Endothelial cell of umbilical vein (primary cell): ENCODE results near the gene ADIPOR2. TPM values are rescaled to one million over a fixed set of nuclear protein-coding genes. Genes with fewer than 3 reads are reported as not detected.

Source experiments
- BruUV-seq: library from RNA; stranded (reverse); fragments of 400-500 nt; replicated peaks from 2 replicates; lab custom pipeline; 2021; lab: Mats Ljungman, UMichigan
- CTCF ChIA-PET: fragments of 300-600, 350-600 bp; sonication (Branson Sonifier 250); formaldehyde crosslinking; loops from one replicate; lab custom pipeline; 2021; ENCODE audit warnings: antibody characterized with exemption, inconsistent platforms; lab: Charles Lee
- POLR2A ChIA-PET: fragments of 300-600, 350-600 bp; sonication (Branson Sonifier 250); formaldehyde crosslinking; loops from one replicate; lab custom pipeline; 2021; ENCODE audit warnings: antibody characterized with exemption, inconsistent platforms; lab: Charles Lee
- DNase-seq: peaks from one replicate; pipeline ENCODE4 v3.0.0-alpha.2; 2011; ENCODE audit warnings: low read depth, low spot score
- FAIRE-seq: peaks from 2 replicates; lab custom pipeline; 2011; peaks lifted over from hg19 to GRCh38; lab: Jason Lieb, UNC
- H2AFZ ChIP-seq: 2 replicates; pipeline ENCODE4 v1.6.0; 2012; ENCODE audit warnings: low read depth, low read length, control low read depth, inconsistent platforms
- H3K27ac ChIP-seq: 2 replicates; pipeline ENCODE4 v1.5.1; 2011; ENCODE audit warnings: low read depth, mild to moderate bottlenecking, control low read depth, low read length, moderate library complexity; ENCODE audit not compliant: insufficient read depth
- H3K27me3 ChIP-seq, 2 experiments: 2 replicates each; pipeline versions ENCODE4 v1.6.0 to v1.6.1; 2011; ENCODE audit warnings: low read length in 2 of 2, mixed read lengths in 1 of 2; ENCODE audit not compliant: control insufficient read depth in 2 of 2, insufficient read depth in 2 of 2
- H3K36me3 ChIP-seq, 2 experiments: 2 replicates in 1 of 2; 3 replicates in 1 of 2; pipeline ENCODE4 v1.5.1; 2011; ENCODE audit warnings: low read length in 2 of 2, mild to moderate bottlenecking in 1 of 2, moderate library complexity in 1 of 2; ENCODE audit not compliant: control insufficient read depth in 2 of 2, insufficient read depth in 2 of 2; ENCODE audit errors: extremely low read depth in 1 of 2
- H3K4me1 ChIP-seq: 3 replicates; pipeline ENCODE4 v1.5.1; 2011; ENCODE audit warnings: mild to moderate bottlenecking, low read length; ENCODE audit not compliant: control insufficient read depth, insufficient read depth; ENCODE audit errors: extremely low read depth
- H3K4me2 ChIP-seq: 2 replicates; pipeline ENCODE4 v1.6.1; 2011; ENCODE audit warnings: low read length, control low read depth, mixed read lengths; ENCODE audit not compliant: insufficient read depth
- H3K4me3 ChIP-seq, 3 experiments: fragments of 200-600 bp in 1 of 3; sonication (generic), shearing (Covaris generic) in 1 of 3; replicated peaks in 1 of 3; 2 replicates each; pipeline ENCODE4 v1.5.1; 2011 to 2016; ENCODE audit warnings: control low read depth in 3 of 3, low read length in 3 of 3, mild to moderate bottlenecking in 2 of 3, inconsistent platforms in 1 of 3, low read depth in 1 of 3, moderate library complexity in 1 of 3; ENCODE audit not compliant: insufficient read depth in 1 of 3
- H3K79me2 ChIP-seq: 2 replicates; pipeline ENCODE4 v1.6.0; 2012; ENCODE audit warnings: low read length, inconsistent platforms; ENCODE audit not compliant: control insufficient read depth, insufficient read depth
- H3K9ac ChIP-seq: replicated peaks from 2 replicates; pipeline ENCODE3; 2011; ENCODE audit warnings: low read length, control low read depth; ENCODE audit not compliant: insufficient read depth; ENCODE audit errors: extremely low read depth
- H3K9me1 ChIP-seq: replicated peaks from 3 replicates; pipeline ENCODE4 v1.6.0; 2011; ENCODE audit warnings: mild to moderate bottlenecking, low read length; ENCODE audit not compliant: control insufficient read depth, insufficient read depth; ENCODE audit errors: extremely low read depth
- H3K9me3 ChIP-seq: replicated peaks from 2 replicates; pipeline ENCODE4 v1.5.1; 2012; ENCODE audit warnings: low read length, inconsistent platforms; ENCODE audit not compliant: control insufficient read depth, insufficient read depth
- H4K20me1 ChIP-seq: replicated peaks from 2 replicates; pipeline ENCODE3; 2011; ENCODE audit warnings: mild to moderate bottlenecking, low read length; ENCODE audit not compliant: control insufficient read depth, insufficient read depth; ENCODE audit errors: extremely low read depth
- EZH2 ChIP-seq: IDR thresholded peaks from 2 replicates; pipeline ENCODE4 v1.6.1; 2012; ENCODE audit warnings: borderline replicate concordance, low read depth, mild to moderate bottlenecking, moderate library complexity, low read length, inconsistent platforms; ENCODE audit not compliant: severe bottlenecking
- FOS ChIP-seq: IDR thresholded peaks from 2 replicates; pipeline ENCODE4 v1.6.1; 2011; ENCODE audit warnings: mild to moderate bottlenecking, low read length, moderate library complexity, borderline replicate concordance; ENCODE audit not compliant: insufficient read depth
- GATA2 ChIP-seq: IDR thresholded peaks from 2 replicates; pipeline ENCODE4 v1.7.0; 2011; ENCODE audit warnings: low read depth, mild to moderate bottlenecking, moderate library complexity, mixed read lengths, low read length; ENCODE audit not compliant: insufficient read length, insufficient read depth
- JUN ChIP-seq: IDR thresholded peaks from 2 replicates; pipeline ENCODE4 v1.6.1; 2011; ENCODE audit warnings: borderline replicate concordance, low read depth; ENCODE audit not compliant: insufficient read length, insufficient read depth
- MYC ChIP-seq: IDR thresholded peaks from one replicate; pipeline ENCODE4 v1.6.1; 2011; ENCODE audit warnings: mild to moderate bottlenecking, low read depth, low read length
- POLR2A ChIP-seq: IDR thresholded peaks from 2 replicates; pipeline ENCODE4 v1.6.1; 2012; ENCODE audit warnings: low read depth, mild to moderate bottlenecking, control low read depth, low read length
- POLR2AphosphoS5 ChIP-seq: IDR thresholded peaks from 2 replicates; pipeline ENCODE4 v1.6.1; 2012; ENCODE audit warnings: low read depth, mild to moderate bottlenecking, control low read depth, low read length, moderate library complexity; ENCODE audit not compliant: insufficient read depth
- dilution Hi-C: fragments of 300-500 bp; cut with MboI; formaldehyde crosslinking; loops from one replicate; pipeline ENCODE4 v1.15.0; 2019; ENCODE audit warnings: low sequenced_read_pairs; ENCODE audit not compliant: extremely low pct_ligation_motif_present
- intact Hi-C: fragments of 100-400 bp; cut with micrococcal nuclease; formaldehyde crosslinking; loops from one replicate; pipeline ENCODE4 v1.10.0; 2022
- polyA plus RNA-seq, 4 experiments: library from polyadenylated mRNA; depleted of rRNA in 3 of 4; stranded (reverse) in 3 of 4; unstranded in 1 of 4; fragments of >200 nt; gene quantifications; 2 replicates each; pipeline versions ENCODE4 v1.2.1 to v1.2.3, GENCODE V29; 2011 to 2012; ENCODE audit warnings: missing spikeins in 1 of 4
- total RNA-seq: library from RNA; stranded (reverse); gene quantifications from 2 replicates; pipeline ENCODE4 v1.2.3, GENCODE V29; 2021
- TF ChIP-seq, protein P1 (sequence below): IDR thresholded peaks from 2 replicates; pipeline ENCODE4 v1.6.1; 2011; ENCODE audit not compliant: insufficient read depth, insufficient read length
- TF ChIP-seq, protein P2 (sequence below), 2 donors: IDR thresholded peaks; 1 replicate in 1 of 2; 2 replicates in 1 of 2; pipeline ENCODE4 v1.5.1; 2011; ENCODE audit warnings: low read length in 2 of 2, mild to moderate bottlenecking in 2 of 2, moderate library complexity in 2 of 2, control low read depth in 1 of 2, inconsistent platforms in 1 of 2, low read depth in 1 of 2; ENCODE audit not compliant: insufficient read depth in 1 of 2; ENCODE audit errors: extremely low read depth in 1 of 2

ADIPOR2 gene
- total and polyA plus RNA-seq, 2 donors (not counting 3 experiments of a cell fraction or from before 2014, with no cell fraction given), result 22.5 to 57.3 TPM

DNA sequence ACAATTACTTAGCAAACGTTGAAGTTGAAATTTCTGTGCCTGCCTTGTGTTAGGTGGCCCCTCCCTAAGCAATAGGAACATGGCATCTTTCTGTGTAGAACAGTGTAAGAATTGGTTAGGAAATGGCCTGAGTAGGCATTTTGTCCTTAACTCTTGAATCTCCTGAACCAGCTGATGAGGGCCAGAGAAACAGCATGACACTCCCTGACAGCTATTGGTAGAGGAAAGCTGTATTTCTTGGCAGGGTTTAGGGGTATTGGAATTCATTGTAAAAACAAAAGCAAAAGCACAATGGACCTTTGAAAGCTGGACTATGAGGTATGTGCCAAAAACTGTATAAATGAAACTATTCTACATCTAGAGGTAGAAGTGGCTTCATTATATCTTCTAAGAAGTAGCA, 88.9 kb downstream of the ADIPOR2 start:
- CTCF ChIA-PET, result interaction anchor here (1.0 to 2.0 kb wide), 4 partner anchors 11 to 160 kb away, joined by 5 to 13 read pairs (median 8); no protein-coding TSS in a partner anchor
- H3K9me1 ChIP-seq, result no peaks in the 10 kb centered on the region
- no peak overlapping the region for H3K27ac ChIP-seq
- no peaks in the 10 kb centered on the region for H3K9me3 ChIP-seq
- no peak overlapping the region for H3K4me3 ChIP-seq
- peak; percentile 82 for DNase-seq
- H3K27me3 ChIP-seq, result no peaks in the 10 kb centered on the region
- H3K36me3 ChIP-seq, result peaks cover 0 to 6% of the 10 kb centered on the region in 2 experiments
- POLR2A ChIA-PET, result interaction anchor here (1.0 kb wide), 1 partner anchor 118 kb away, joined by 3 read pairs; no protein-coding TSS in a partner anchor
- TF ChIP-seq MYC (no peak), POLR2AphosphoS5 (no peak), JUN (no peak), GATA2 (no peak), FOS (no peak), EZH2 (no peak), POLR2A (no peak)
- TF ChIP-seq, protein P1, sequence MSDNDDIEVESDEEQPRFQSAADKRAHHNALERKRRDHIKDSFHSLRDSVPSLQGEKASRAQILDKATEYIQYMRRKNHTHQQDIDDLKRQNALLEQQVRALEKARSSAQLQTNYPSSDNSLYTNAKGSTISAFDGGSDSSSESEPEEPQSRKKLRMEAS, result no peak
- TF ChIP-seq, protein P2, sequence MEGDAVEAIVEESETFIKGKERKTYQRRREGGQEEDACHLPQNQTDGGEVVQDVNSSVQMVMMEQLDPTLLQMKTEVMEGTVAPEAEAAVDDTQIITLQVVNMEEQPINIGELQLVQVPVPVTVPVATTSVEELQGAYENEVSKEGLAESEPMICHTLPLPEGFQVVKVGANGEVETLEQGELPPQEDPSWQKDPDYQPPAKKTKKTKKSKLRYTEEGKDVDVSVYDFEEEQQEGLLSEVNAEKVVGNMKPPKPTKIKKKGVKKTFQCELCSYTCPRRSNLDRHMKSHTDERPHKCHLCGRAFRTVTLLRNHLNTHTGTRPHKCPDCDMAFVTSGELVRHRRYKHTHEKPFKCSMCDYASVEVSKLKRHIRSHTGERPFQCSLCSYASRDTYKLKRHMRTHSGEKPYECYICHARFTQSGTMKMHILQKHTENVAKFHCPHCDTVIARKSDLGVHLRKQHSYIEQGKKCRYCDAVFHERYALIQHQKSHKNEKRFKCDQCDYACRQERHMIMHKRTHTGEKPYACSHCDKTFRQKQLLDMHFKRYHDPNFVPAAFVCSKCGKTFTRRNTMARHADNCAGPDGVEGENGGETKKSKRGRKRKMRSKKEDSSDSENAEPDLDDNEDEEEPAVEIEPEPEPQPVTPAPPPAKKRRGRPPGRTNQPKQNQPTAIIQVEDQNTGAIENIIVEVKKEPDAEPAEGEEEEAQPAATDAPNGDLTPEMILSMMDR (IDR thresholded peaks at IDR 0.05; ENCODE audit: extremely low read depth in 1 of 2, insufficient read depth in 1 of 2, low read depth in 1 of 2, low read length in 2 of 2), result no peak
- H3K4me2 ChIP-seq, result peak overlapping the region; percentile 37
- H2AFZ ChIP-seq, result no peak overlapping the region
- no peaks in the 10 kb centered on the region for H4K20me1 ChIP-seq
- peaks cover 9% of the 10 kb centered on the region for H3K4me1 ChIP-seq
- FAIRE-seq, result peak; percentile 78
- no peak overlapping the region for H3K9ac ChIP-seq
- BruUV-seq, result no TSS peak
- peaks cover 2% of the 10 kb centered on the region for H3K79me2 ChIP-seq
- dilution Hi-C loops (no loop called here), intact Hi-C loops (no loop called here)
